SK-MEL-5 (cell line): ENCODE measurements around the gene CAB39. TPM values are rescaled to one million over a fixed set of nuclear protein-coding genes. Genes with fewer than 3 reads are reported as not detected.
A peak's percentile ranks its signal among the peaks of the same experiment; 100 is the strongest.

Source experiments
- DNase-seq: peaks from one replicate; pipeline ENCODE4 v3.0.0-alpha.2; 2016; ENCODE audit warnings: low read depth, low spot score
- in situ Hi-C: cut with HindIII; loops from 2 replicates; pipeline ENCODE4 v1.10.0; 2016; ENCODE audit warnings: low sequenced_read_pairs, high pct_unique_total_duplicates, low pct_unique_long_range_greater_than_20kb
- total RNA-seq: library from RNA; depleted of rRNA; stranded (reverse); fragments of >200 nt; shearing (Covaris generic); gene quantifications from 2 replicates; pipeline ENCODE4 v1.2.3, GENCODE V29; 2014

The CAB39 gene
- total RNA-seq, 1 experiment from 2014 or later = 41.2 TPM

- no peak for DNase-seq
- in situ Hi-C loops = no loop called here
Measured at GRCh38 chr2:230815088-230815487, 102.4 kb downstream of the CAB39 start.

- DNase-seq = no peak
- in situ Hi-C loops = no loop called here
Measured at GRCh38 chr2:230816735-230817134, 104.1 kb downstream of the CAB39 start.

GRCh38 chr2:230819433-230819832 lies 106.8 kb downstream of the CAB39 start:
- in situ Hi-C loops = no loop called here
- DNase-seq = no peak

- no peak for DNase-seq
- in situ Hi-C loops = no loop called here
Measured at GRCh38 chr2:230821261-230821990, 108.8 kb downstream of the CAB39 start.

GRCh38 chr2:230821991-230822520 lies 109.4 kb downstream of the CAB39 start:
- no peak for DNase-seq
- in situ Hi-C loops = no loop called here

- in situ Hi-C loops = no loop called here
- DNase-seq = no peak
Measured at GRCh38 chr2:230823264-230823964, 110.8 kb downstream of the CAB39 start.

GRCh38 chr2:230824406-230824978 lies 111.8 kb downstream of the CAB39 start:
- in situ Hi-C loops = no loop called here
- DNase-seq = peak; percentile 85

- in situ Hi-C loops = no loop called here
- no peak for DNase-seq
Measured at GRCh38 chr2:230825354-230825753, 112.7 kb downstream of the CAB39 start.

- in situ Hi-C loops = no loop called here
Measured at GRCh38 chr2:230827774-230828271, 115.2 kb downstream of the CAB39 start.

GRCh38 chr2:230828272-230828961 lies 115.8 kb downstream of the CAB39 start:
- DNase-seq = no peak
- in situ Hi-C loops = no loop called here

More at GRCh38 chr2:230827774-230828271, 115.2 kb downstream of the CAB39 start:
- no peak for DNase-seq

- in situ Hi-C loops = no loop called here
- DNase-seq = no peak
Measured at GRCh38 chr2:230829293-230829692, 116.7 kb downstream of the CAB39 start.

- no peak for DNase-seq
- in situ Hi-C loops = no loop called here
Measured at GRCh38 chr2:230829959-230830358, 117.3 kb downstream of the CAB39 start.

- in situ Hi-C loops = no loop called here
Measured at GRCh38 chr2:230830428-230830827, 117.8 kb downstream of the CAB39 start.

GRCh38 chr2:230840301-230840700 lies 127.7 kb downstream of the CAB39 start:
- in situ Hi-C loops = no loop called here
- no peak for DNase-seq

More at GRCh38 chr2:230830428-230830827, 117.8 kb downstream of the CAB39 start:
- no peak for DNase-seq

- DNase-seq = no peak
- in situ Hi-C loops = no loop called here
Measured at GRCh38 chr2:230842473-230842872, 129.8 kb downstream of the CAB39 start.

- in situ Hi-C loops = no loop called here
- DNase-seq = no peak
Measured at GRCh38 chr2:230843132-230843531, 130.5 kb downstream of the CAB39 start.

- in situ Hi-C loops = no loop called here
Measured at GRCh38 chr2:230846360-230846759, 133.7 kb downstream of the CAB39 start.

GRCh38 chr2:230847883-230848388 lies 135.3 kb downstream of the CAB39 start:
- in situ Hi-C loops = no loop called here
- DNase-seq = peak; percentile 74

More at GRCh38 chr2:230846360-230846759, 133.7 kb downstream of the CAB39 start:
- no peak for DNase-seq
